ENCODE measurements around the gene ROBO1.

DNA sequence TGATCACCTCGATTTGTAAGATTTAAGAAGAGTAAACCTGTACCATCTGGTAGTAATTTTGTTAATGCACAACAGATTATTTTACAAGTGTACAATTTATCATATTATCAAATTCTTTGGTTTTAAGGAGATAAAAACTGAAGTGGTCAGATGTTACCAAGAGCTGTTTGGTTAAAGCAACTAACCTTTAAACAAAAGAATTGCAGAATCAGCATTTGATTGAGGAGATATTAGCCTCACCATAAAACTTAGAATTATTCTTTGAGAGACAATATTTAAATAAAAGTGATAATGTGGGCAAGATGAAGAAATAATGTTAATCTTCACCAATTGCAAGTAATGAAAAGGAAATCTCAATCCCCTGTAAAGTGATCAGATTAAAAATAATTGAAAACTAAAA is 1034.9 kb downstream of the ROBO1 start:
- no peak for TF ChIP-seq YY1 (IDR thresholded peaks at IDR 0.05; ENCODE audit: insufficient read depth, insufficient replicate concordance, low read depth, low read length)
- TF ChIP-seq ZBTB1 (CRISPR knock-in tag; IDR thresholded peaks at IDR 0.05; ENCODE audit: borderline replicate concordance), result no peak
- TF ChIP-seq ZNF709 (CRISPR knock-in tag; IDR thresholded peaks at IDR 0.05), result no peak
- no peak for TF ChIP-seq JUNB (CRISPR knock-in tag; IDR thresholded peaks at IDR 0.05; ENCODE audit: borderline replicate concordance)
- TF ChIP-seq, protein P1, sequence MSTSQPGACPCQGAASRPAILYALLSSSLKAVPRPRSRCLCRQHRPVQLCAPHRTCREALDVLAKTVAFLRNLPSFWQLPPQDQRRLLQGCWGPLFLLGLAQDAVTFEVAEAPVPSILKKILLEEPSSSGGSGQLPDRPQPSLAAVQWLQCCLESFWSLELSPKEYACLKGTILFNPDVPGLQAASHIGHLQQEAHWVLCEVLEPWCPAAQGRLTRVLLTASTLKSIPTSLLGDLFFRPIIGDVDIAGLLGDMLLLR (CRISPR knock-in tag; IDR thresholded peaks at IDR 0.05), result no peak
- TF ChIP-seq, protein P2, sequence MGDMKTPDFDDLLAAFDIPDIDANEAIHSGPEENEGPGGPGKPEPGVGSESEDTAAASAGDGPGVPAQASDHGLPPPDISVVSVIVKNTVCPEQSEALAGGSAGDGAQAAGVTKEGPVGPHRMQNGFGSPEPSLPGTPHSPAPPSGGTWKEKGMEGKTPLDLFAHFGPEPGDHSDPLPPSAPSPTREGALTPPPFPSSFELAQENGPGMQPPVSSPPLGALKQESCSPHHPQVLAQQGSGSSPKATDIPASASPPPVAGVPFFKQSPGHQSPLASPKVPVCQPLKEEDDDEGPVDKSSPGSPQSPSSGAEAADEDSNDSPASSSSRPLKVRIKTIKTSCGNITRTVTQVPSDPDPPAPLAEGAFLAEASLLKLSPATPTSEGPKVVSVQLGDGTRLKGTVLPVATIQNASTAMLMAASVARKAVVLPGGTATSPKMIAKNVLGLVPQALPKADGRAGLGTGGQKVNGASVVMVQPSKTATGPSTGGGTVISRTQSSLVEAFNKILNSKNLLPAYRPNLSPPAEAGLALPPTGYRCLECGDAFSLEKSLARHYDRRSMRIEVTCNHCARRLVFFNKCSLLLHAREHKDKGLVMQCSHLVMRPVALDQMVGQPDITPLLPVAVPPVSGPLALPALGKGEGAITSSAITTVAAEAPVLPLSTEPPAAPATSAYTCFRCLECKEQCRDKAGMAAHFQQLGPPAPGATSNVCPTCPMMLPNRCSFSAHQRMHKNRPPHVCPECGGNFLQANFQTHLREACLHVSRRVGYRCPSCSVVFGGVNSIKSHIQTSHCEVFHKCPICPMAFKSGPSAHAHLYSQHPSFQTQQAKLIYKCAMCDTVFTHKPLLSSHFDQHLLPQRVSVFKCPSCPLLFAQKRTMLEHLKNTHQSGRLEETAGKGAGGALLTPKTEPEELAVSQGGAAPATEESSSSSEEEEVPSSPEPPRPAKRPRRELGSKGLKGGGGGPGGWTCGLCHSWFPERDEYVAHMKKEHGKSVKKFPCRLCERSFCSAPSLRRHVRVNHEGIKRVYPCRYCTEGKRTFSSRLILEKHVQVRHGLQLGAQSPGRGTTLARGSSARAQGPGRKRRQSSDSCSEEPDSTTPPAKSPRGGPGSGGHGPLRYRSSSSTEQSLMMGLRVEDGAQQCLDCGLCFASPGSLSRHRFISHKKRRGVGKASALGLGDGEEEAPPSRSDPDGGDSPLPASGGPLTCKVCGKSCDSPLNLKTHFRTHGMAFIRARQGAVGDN (CRISPR knock-in tag; IDR thresholded peaks at IDR 0.05), result no peak
- TF ChIP-seq MIXL1 (CRISPR knock-in tag; IDR thresholded peaks at IDR 0.05), result no peak
- TF ChIP-seq, protein P3, sequence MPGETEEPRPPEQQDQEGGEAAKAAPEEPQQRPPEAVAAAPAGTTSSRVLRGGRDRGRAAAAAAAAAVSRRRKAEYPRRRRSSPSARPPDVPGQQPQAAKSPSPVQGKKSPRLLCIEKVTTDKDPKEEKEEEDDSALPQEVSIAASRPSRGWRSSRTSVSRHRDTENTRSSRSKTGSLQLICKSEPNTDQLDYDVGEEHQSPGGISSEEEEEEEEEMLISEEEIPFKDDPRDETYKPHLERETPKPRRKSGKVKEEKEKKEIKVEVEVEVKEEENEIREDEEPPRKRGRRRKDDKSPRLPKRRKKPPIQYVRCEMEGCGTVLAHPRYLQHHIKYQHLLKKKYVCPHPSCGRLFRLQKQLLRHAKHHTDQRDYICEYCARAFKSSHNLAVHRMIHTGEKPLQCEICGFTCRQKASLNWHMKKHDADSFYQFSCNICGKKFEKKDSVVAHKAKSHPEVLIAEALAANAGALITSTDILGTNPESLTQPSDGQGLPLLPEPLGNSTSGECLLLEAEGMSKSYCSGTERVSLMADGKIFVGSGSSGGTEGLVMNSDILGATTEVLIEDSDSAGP (CRISPR knock-in tag; IDR thresholded peaks at IDR 0.05; ENCODE audit: borderline replicate concordance), result no peak
- no peak for TF ChIP-seq ZNF562 (CRISPR knock-in tag; IDR thresholded peaks at IDR 0.05; ENCODE audit: borderline replicate concordance)
- TF ChIP-seq, protein P4, sequence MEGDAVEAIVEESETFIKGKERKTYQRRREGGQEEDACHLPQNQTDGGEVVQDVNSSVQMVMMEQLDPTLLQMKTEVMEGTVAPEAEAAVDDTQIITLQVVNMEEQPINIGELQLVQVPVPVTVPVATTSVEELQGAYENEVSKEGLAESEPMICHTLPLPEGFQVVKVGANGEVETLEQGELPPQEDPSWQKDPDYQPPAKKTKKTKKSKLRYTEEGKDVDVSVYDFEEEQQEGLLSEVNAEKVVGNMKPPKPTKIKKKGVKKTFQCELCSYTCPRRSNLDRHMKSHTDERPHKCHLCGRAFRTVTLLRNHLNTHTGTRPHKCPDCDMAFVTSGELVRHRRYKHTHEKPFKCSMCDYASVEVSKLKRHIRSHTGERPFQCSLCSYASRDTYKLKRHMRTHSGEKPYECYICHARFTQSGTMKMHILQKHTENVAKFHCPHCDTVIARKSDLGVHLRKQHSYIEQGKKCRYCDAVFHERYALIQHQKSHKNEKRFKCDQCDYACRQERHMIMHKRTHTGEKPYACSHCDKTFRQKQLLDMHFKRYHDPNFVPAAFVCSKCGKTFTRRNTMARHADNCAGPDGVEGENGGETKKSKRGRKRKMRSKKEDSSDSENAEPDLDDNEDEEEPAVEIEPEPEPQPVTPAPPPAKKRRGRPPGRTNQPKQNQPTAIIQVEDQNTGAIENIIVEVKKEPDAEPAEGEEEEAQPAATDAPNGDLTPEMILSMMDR (CRISPR knock-in tag; IDR thresholded peaks at IDR 0.05), result no peak
